Stimulated activated naive B cell treated with anti-CD40 and anti-IgM and Interleukin-4, amounts not matched to agents 10 μg/mL and 1 μg/mL and 100 μg/mL, for 72 hours (primary cell): ENCODE data around the gene REEP6.
A peak's percentile ranks its signal among the peaks of the same experiment; 100 is the strongest.

Experiments used
- ATAC-seq, 2 donors: fragments of 150-1000 bp; cut with Tn5 transposase; replicated peaks; 2 replicates each; pipeline ENCODE4 v1.10.0; 2021; ENCODE audit warnings: moderate library complexity in 1 of 2
- DNase-seq: peaks from one replicate; pipeline ENCODE4 v3.0.0; 2021
- H3K27ac Mint-ChIP-seq: one replicate; pipeline ENCODE4 v1.8.0; 2022; ENCODE audit warnings: mild to moderate bottlenecking, mixed read lengths
- H3K27me3 Mint-ChIP-seq, 2 donors: one replicate each; pipeline ENCODE4 v1.8.0; 2022; ENCODE audit warnings: mixed read lengths in 2 of 2
- H3K36me3 Mint-ChIP-seq, 2 donors: one replicate each; pipeline ENCODE4 v1.8.0; 2022; ENCODE audit warnings: mixed read lengths in 2 of 2, mild to moderate bottlenecking in 1 of 2
- H3K4me1 Mint-ChIP-seq, 2 donors: one replicate each; pipeline ENCODE4 v1.8.0; 2022; ENCODE audit warnings: mixed read lengths in 2 of 2, mild to moderate bottlenecking in 1 of 2
- H3K4me3 Mint-ChIP-seq, 2 donors: one replicate each; pipeline ENCODE4 v1.8.0; 2022; ENCODE audit warnings: mild to moderate bottlenecking in 2 of 2, mixed read lengths in 2 of 2, moderate library complexity in 1 of 2
- H3K9me3 Mint-ChIP-seq, 2 donors: one replicate each; pipeline ENCODE4 v1.8.0; 2022; ENCODE audit warnings: mixed read lengths in 2 of 2, mild to moderate bottlenecking in 1 of 2

REEP6 gene

DNA sequence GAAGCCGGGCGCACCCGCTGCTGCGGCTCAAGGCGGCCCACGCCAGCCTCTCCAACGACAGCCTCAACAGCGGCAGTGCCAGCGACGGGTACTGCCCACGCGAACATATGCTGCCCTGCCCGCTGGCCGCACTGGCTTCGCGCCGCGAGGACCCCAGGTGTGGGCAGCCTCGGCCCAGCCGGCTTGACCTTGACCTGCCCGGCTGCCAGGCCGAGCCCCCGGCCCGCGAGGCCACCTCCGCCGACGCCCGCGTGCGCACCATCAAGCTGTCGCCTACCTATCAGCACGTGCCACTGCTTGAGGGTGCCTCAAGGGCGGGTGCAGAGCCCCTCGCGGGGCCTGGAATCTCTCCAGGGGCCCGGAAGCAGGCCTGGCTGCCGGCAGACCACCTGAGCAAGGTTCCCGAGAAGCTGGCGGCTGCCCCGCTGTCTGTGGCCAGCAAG lies 24.9 kb upstream of the REEP6 start:
- H3K36me3 Mint-ChIP-seq = peaks cover 1 to 2% of the 10 kb centered on the region in 2 donors
- no peak overlapping the region for H3K4me3 Mint-ChIP-seq
- ATAC-seq (no peak), DNase-seq (no peak)
- H3K27me3 Mint-ChIP-seq = peaks cover 4 to 12% of the 10 kb centered on the region in 2 donors
- H3K4me1 Mint-ChIP-seq = peaks cover 7 to 17% of the 10 kb centered on the region in 2 donors
- H3K9me3 Mint-ChIP-seq = no peaks in the 10 kb centered on the region
- no peak overlapping the region for H3K27ac Mint-ChIP-seq

DNA sequence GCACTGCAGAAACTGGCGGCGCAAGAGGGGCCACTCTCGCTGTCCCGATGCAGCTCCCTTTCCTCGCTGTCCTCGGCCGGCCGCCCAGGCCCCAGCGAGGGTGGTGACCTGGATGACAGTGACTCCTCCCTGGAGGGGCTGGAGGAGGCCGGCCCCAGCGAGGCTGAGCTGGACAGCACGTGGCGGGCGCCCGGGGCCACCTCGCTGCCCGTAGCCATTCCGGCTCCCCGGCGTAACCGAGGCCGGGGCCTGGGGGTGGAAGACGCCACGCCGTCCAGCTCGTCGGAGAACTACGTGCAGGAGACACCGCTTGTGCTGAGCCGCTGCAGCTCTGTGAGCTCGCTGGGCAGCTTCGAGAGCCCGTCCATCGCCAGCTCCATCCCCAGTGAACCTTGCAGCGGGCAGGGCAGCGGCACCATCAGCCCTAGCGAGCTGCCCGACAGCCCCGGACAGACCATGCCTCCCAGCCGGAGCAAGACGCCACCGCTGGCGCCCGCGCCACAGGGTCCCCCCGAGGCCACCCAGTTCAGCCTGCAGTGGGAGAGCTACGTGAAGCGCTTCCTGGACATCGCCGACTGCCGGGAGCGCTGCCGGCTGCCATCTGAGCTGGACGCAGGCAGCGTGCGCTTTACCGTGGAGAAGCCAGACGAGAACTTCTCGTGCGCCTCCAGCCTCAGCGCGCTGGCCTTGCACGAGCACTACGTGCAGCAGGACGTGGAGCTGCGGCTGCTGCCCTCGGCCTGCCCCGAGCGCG lies 24.3 kb upstream of the REEP6 start:
- DNase-seq = no peak
- peak overlapping the region; percentile 25 for H3K27ac Mint-ChIP-seq
- H3K9me3 Mint-ChIP-seq = no peaks in the 10 kb centered on the region
- H3K36me3 Mint-ChIP-seq = peaks cover 1 to 2% of the 10 kb centered on the region in 2 donors
- H3K4me3 Mint-ChIP-seq = peak overlapping the region in 1 of 2 donors; percentile 14
- ATAC-seq = no peak
- H3K4me1 Mint-ChIP-seq = peaks cover 9 to 23% of the 10 kb centered on the region in 2 donors
- H3K27me3 Mint-ChIP-seq = peaks cover 5 to 13% of the 10 kb centered on the region in 2 donors

DNA sequence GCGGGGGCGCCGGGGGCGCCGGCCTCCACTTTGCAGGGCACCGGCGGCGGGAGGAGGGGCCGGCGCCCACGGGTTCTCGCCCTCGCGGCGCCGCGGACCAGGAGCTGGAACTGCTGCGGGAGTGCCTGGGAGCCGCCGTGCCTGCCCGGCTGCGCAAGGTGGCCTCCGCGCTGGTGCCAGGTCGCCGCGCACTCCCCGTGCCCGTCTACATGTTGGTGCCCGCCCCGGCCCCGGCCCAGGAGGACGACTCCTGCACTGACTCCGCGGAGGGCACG lies 23.8 kb upstream of the REEP6 start:
- no peak for ATAC-seq
- Mint-ChIP-seq H3K4me1 (peaks cover 13 to 28% of the 10 kb centered on the region in 2 donors), H3K27ac (no peak overlapping the region), H3K4me3 (peak overlapping the region in 1 of 2 donors; percentile 28), H3K9me3 (no peaks in the 10 kb centered on the region), H3K27me3 (peaks cover 10 to 18% of the 10 kb centered on the region in 2 donors), H3K36me3 (peaks cover 1 to 2% of the 10 kb centered on the region in 2 donors)
- no peak for DNase-seq

DNA sequence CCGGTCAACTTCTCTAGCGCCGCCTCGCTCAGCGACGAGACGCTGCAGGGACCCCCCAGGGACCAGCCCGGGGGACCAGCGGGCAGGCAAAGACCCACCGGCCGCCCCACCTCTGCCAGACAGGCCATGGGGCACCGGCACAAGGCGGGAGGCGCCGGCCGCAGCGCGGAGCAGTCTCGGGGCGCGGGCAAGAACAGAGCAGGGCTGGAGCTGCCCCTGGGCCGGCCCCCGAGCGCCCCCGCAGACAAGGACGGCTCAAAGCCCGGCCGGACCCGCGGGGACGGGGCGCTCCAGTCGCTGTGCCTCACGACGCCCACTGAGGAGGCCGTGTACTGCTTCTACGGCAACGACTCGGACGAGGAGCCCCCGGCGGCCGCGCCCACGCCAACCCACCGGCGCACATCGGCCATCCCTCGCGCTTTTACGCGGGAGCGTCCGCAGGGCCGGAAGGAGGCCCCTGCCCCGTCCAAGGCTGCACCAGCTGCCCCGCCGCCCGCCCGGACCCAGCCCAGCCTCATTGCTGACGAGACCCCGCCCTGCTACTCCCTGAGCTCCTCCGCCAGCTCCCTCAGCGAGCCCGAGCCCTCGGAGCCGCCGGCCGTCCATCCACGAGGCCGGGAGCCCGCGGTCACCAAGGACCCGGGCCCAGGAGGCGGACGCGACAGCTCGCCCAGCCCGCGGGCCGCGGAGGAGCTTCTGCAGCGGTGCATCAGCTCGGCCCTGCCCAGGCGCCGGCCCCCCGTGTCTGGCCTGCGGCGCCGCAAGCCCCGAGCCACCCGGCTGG lies 23.3 kb upstream of the REEP6 start:
- Mint-ChIP-seq H3K4me3 (peak overlapping the region in 1 of 2 donors; percentile 56), H3K4me1 (peaks cover 14 to 33% of the 10 kb centered on the region in 2 donors), H3K27ac (no peak overlapping the region), H3K27me3 (peaks cover 12 to 18% of the 10 kb centered on the region in 2 donors), H3K36me3 (peaks cover 1 to 2% of the 10 kb centered on the region in 2 donors), H3K9me3 (no peaks in the 10 kb centered on the region)
- ATAC-seq (no peak), DNase-seq (no peak)

DNA sequence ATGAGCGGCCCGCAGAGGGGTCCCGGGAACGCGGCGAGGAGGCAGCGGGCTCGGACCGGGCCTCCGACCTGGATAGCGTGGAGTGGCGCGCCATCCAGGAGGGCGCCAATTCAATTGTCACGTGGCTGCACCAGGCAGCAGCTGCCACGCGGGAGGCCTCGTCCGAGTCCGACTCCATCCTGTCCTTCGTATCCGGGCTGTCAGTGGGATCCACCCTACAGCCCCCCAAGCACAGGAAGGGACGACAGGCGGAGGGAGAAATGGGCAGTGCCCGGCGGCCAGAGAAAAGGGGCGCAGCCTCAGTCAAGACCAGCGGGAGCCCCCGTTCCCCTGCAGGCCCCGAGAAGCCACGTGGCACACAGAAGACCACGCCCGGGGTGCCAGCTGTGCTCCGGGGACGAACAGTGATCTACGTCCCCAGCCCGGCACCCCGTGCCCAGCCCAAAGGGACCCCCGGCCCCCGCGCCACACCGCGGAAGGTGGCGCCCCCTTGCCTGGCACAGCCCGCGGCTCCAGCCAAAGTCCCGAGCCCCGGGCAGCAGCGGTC lies 22.6 kb upstream of the REEP6 start:
- peaks cover 12 to 18% of the 10 kb centered on the region in 2 donors for H3K27me3 Mint-ChIP-seq
- no peak for ATAC-seq
- H3K4me1 Mint-ChIP-seq = peaks cover 17 to 36% of the 10 kb centered on the region in 2 donors
- peaks cover 4 to 5% of the 10 kb centered on the region in 2 donors for H3K36me3 Mint-ChIP-seq
- no peak overlapping the region for H3K27ac Mint-ChIP-seq
- peak overlapping the region; percentile 44 to 56 for H3K4me3 Mint-ChIP-seq
- no peaks in the 10 kb centered on the region for H3K9me3 Mint-ChIP-seq
- no peak for DNase-seq

DNA sequence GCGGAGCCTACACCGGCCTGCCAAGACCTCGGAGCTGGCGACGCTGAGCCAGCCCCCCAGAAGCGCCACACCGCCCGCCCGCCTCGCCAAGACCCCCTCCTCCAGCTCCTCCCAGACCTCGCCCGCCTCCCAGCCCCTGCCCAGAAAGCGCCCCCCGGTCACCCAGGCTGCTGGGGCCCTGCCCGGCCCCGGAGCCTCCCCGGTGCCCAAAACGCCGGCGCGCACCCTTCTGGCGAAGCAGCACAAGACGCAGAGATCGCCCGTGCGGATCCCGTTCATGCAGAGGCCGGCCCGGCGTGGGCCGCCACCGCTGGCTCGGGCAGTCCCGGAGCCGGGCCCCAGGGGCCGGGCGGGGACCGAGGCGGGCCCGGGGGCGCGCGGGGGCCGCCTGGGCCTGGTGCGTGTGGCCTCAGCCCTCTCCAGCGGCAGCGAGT lies 22.1 kb upstream of the REEP6 start:
- Mint-ChIP-seq H3K27ac (no peak overlapping the region), H3K36me3 (peaks cover 6 to 8% of the 10 kb centered on the region in 2 donors), H3K9me3 (no peaks in the 10 kb centered on the region), H3K4me3 (peak overlapping the region in 1 of 2 donors; percentile 48), H3K27me3 (peaks cover 12 to 18% of the 10 kb centered on the region in 2 donors), H3K4me1 (peaks cover 19 to 40% of the 10 kb centered on the region in 2 donors)
- DNase-seq (no peak), ATAC-seq (peak; percentile 17 to 21)

DNA sequence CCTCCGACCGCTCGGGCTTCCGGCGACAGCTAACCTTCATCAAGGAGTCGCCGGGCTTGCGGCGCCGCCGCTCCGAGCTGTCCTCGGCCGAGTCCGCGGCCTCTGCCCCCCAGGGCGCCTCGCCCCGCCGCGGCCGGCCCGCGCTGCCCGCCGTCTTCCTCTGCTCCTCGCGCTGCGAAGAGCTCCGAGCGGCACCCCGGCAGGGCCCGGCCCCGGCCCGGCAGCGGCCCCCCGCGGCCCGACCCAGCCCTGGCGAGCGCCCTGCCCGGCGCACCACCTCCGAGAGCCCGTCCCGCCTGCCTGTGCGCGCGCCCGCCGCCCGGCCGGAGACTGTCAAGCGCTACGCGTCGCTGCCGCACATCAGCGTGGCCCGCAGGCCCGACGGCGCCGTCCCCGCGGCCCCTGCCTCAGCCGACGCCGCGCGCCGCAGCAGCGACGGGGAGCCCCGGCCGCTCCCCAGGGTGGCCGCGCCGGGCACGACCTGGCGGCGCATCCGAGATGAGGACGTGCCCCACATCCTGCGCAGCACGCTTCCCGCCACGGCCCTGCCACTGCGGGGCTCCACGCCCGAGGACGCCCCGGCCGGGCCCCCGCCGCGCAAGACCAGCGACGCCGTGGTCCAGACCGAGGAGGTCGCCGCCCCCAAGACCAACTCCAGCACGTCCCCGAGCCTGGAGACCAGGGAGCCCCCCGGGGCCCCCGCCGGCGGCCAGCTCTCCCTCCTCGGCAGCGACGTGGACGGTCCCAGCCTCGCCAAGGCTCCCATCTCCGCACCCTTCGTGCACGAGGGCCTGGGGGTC lies 21.5 kb upstream of the REEP6 start:
- peaks cover 19 to 40% of the 10 kb centered on the region in 2 donors for H3K4me1 Mint-ChIP-seq
- no peaks in the 10 kb centered on the region for H3K9me3 Mint-ChIP-seq
- H3K27me3 Mint-ChIP-seq = peaks cover 12 to 18% of the 10 kb centered on the region in 2 donors
- peaks cover 9 to 14% of the 10 kb centered on the region in 2 donors for H3K36me3 Mint-ChIP-seq
- H3K4me3 Mint-ChIP-seq = peak overlapping the region in 1 of 2 donors; percentile 79
- peak; percentile 17 to 28 for ATAC-seq
- DNase-seq = no peak
- H3K27ac Mint-ChIP-seq = no peak overlapping the region

DNA sequence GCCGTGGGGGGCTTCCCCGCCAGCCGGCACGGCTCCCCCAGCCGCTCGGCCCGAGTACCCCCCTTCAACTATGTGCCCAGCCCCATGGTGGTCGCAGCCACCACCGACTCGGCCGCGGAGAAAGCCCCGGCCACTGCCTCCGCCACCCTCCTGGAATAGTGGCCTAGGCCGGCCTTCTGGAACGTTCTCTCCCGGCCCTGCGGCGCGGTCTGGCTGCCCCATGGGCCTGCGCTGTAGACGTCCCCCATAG lies 21.0 kb upstream of the REEP6 start:
- ATAC-seq (peak in 1 of 2 donors; percentile 0), DNase-seq (no peak)
- Mint-ChIP-seq H3K27me3 (peaks cover 12 to 18% of the 10 kb centered on the region in 2 donors), H3K4me1 (peaks cover 19 to 40% of the 10 kb centered on the region in 2 donors), H3K4me3 (peak overlapping the region; percentile 79 to 83), H3K27ac (peak overlapping the region; percentile 87), H3K36me3 (peaks cover 11 to 16% of the 10 kb centered on the region in 2 donors), H3K9me3 (no peaks in the 10 kb centered on the region)

DNA sequence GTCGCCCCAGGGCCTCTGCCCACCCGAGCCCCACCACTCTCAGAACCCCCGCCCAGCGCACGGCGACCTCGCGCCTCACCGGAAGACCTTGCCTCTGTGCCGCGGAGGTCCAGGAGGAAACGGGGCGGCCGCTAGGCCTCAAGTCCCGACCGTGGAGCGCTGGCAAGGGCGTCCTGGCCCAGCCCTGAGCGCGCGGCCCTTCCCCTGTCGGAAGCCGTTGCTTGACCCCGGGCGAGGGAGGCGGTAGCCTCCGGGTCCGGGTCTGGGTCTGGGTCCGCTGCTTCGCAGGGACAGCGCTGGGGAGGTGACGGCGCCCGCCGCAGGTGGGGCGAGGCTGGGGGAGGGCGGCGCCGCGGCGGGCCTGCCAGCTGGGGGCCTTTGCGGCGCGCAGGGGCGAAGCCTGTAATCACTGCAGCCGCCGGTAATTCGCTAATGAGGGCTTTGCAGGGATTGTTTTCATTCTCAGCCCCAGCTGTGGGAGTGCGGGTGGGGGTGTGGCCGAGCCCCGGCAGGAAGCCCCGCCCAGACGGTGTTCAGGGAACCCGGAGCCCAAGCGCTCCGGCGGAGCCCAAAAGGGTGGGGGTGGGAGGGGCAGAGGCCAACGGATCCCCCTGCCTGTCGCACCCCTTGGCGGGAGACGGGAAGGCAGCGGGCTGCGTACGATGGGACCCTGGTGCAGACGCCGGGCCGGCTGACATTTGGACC lies 20.5 kb upstream of the REEP6 start:
- Mint-ChIP-seq H3K27me3 (peaks cover 12 to 18% of the 10 kb centered on the region in 2 donors), H3K36me3 (peaks cover 15 to 16% of the 10 kb centered on the region in 2 donors), H3K27ac (peak overlapping the region; percentile 87), H3K9me3 (no peaks in the 10 kb centered on the region), H3K4me1 (peaks cover 19 to 40% of the 10 kb centered on the region in 2 donors), H3K4me3 (peak overlapping the region; percentile 79 to 83)
- DNase-seq (no peak), ATAC-seq (peak; percentile 54 to 66)

DNA sequence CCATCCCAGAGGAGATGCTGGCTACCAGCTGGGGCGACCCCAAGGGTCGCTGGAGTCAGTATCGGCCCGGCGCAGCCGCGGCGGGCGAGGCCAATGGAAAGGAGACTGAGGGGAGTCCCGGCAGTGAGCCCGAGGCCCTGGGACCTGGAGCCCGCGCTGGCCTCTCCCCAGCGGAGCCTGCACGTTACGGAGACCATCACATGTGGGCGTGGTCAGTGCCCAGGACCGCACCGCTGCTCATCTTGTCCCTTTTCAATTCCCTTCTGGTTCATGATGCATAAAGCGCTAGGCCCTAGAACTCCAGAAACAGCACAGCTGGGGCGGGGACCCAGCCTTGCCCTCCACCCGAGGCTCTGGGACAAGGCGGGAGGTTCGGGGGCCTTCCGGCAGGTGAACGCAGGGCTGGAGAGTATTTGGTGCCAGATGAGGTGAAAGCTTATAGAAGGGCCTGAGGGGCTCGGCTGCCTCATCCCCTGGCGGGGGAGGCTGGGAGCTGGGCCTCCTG lies 19.9 kb upstream of the REEP6 start:
- ATAC-seq (peak; percentile 56 to 57), DNase-seq (no peak)
- no peaks in the 10 kb centered on the region for H3K9me3 Mint-ChIP-seq
- H3K36me3 Mint-ChIP-seq = peaks cover 18% of the 10 kb centered on the region in 2 donors
- H3K4me3 Mint-ChIP-seq = peak overlapping the region; percentile 66 to 79
- H3K27me3 Mint-ChIP-seq = peaks cover 12 to 18% of the 10 kb centered on the region in 2 donors
- H3K4me1 Mint-ChIP-seq = peaks cover 19 to 40% of the 10 kb centered on the region in 2 donors
- peak overlapping the region; percentile 67 for H3K27ac Mint-ChIP-seq

DNA sequence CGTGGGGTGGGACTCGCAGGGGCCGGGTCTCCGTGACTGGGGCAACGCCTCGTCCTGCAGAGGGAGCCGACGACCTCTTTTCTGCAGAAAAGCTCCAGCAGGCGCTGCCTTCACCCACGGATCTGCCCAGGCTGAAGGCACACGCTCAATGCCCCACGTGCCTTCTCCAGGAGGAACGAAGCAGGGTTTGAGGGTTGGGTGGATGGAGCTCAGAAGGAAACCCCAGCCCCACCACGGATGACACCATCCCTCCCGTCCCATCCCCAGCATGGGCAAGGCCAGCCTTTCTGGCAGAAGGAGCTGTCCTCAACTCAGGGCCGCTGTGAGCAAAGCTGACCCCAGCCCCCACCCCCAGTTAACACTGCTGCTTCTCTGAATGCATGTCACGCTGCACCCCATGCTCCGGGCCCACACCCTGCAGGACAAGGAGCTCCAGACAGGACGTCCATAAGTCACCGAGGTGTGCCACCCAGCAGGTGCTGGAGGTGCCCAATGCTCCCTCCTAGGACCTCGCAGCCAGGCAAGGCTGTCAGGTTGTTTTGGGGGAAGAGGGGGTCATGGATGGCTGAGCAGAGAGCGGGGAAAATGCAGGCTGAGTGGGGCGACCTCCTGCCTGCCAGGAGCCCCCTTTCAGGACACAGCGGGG lies 19.3 kb upstream of the REEP6 start:
- Mint-ChIP-seq H3K4me1 (peaks cover 18 to 43% of the 10 kb centered on the region in 2 donors), H3K4me3 (peak overlapping the region in 1 of 2 donors; percentile 79), H3K27me3 (peaks cover 12 to 16% of the 10 kb centered on the region in 2 donors), H3K27ac (no peak overlapping the region), H3K9me3 (no peaks in the 10 kb centered on the region), H3K36me3 (peaks cover 18 to 24% of the 10 kb centered on the region in 2 donors)
- ATAC-seq (peak; percentile 3 to 22), DNase-seq (no peak)

DNA sequence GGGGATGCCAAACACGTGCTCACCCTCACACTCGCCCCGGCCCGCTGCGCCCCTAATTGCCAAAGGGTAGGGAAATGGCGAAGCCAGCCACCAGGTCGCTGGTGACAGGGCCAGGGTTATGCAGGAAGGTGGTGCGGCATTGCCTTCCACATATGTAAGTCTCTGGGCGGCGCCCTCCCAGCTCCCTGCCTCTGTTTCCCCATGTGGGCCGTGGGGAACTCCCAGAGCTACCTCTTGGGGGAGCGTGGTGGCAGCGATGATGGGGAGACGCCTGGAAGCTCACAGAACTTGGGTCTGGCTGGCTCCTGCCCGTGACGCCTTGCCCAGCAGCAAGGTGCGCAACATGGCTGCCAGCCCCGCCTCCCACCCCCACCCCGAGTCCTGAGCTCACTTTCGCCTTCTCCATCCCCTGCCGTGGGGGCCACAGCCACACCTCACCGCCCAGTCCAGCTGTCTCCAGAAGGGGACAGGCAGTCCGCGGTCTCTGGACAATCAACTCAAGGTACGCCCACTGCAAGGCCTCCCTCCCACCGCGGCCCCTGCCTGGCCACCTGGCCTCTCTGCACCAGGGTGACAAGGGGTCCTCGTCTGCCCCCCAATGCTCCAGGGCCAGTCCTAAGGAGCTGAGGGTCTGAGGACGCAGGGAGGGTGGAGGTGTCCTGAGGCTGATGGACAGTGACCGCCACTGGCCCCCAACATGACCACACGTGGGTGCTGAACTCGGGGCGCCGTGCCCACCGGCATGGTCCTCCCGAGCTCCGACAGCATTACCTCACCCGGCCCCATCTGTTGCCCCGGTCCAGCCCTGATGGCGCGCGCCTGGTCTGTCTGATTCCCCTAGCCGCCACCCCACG lies 18.5 kb upstream of the REEP6 start:
- Mint-ChIP-seq H3K4me1 (peaks cover 19 to 45% of the 10 kb centered on the region in 2 donors), H3K9me3 (no peaks in the 10 kb centered on the region), H3K27me3 (peaks cover 12% of the 10 kb centered on the region in 2 donors), H3K36me3 (peaks cover 19 to 30% of the 10 kb centered on the region in 2 donors), H3K27ac (no peak overlapping the region), H3K4me3 (no peak overlapping the region)
- DNase-seq (no peak), ATAC-seq (no peak)
